ENCODE results near the gene VAMP5.

DNA sequence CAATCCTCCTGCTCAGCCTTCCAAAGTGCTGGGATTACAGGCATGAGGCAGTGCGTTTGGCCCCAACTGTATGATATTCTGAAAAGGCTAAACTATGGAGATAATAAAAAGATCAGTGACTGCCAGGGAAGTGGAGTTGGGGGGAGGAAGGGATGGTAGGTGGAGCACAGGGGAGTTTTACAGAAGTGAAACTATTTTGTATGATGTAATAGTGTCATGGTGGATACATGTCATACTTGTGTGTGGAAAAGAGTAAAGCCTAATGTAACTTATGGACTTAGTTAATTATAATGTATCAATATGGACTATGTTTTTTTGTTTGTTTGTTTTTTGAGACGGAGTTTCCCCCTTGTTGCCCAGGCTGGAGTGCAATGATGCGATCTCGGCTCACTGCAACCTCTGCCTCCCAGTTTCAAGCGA, 20.1 kb upstream of the VAMP5 start:
- no peak for TF ChIP-seq POLR2AphosphoS5 (IDR thresholded peaks at IDR 0.05; ENCODE audit: insufficient read depth in 1 of 2, low read depth in 1 of 2)
- no peak for TF ChIP-seq POLR2A (IDR thresholded peaks at IDR 0.05)
- TF ChIP-seq, protein P1, sequence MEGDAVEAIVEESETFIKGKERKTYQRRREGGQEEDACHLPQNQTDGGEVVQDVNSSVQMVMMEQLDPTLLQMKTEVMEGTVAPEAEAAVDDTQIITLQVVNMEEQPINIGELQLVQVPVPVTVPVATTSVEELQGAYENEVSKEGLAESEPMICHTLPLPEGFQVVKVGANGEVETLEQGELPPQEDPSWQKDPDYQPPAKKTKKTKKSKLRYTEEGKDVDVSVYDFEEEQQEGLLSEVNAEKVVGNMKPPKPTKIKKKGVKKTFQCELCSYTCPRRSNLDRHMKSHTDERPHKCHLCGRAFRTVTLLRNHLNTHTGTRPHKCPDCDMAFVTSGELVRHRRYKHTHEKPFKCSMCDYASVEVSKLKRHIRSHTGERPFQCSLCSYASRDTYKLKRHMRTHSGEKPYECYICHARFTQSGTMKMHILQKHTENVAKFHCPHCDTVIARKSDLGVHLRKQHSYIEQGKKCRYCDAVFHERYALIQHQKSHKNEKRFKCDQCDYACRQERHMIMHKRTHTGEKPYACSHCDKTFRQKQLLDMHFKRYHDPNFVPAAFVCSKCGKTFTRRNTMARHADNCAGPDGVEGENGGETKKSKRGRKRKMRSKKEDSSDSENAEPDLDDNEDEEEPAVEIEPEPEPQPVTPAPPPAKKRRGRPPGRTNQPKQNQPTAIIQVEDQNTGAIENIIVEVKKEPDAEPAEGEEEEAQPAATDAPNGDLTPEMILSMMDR (IDR thresholded peaks at IDR 0.05), result no peak

All from vagina (tissue), 2 donors.